HG03565 (cell line): ENCODE measurements around the gene MDGA2.
A peak's percentile ranks its signal among the peaks of the same experiment; 100 is the strongest.
"Not testable (repeated sequence)": the region's sequence is repeated elsewhere in the genome, so short reads cannot be mapped to it uniquely, and the experiment has no call there.

Experiments
- ATAC-seq: cut with Tn5 transposase; IDR thresholded peaks from one replicate; pipeline ENCODE4 v1.9.1; 2021; ENCODE audit warnings: mild to moderate bottlenecking, moderate library complexity; ENCODE audit not compliant: unreplicated experiment

Gene MDGA2

DNA sequence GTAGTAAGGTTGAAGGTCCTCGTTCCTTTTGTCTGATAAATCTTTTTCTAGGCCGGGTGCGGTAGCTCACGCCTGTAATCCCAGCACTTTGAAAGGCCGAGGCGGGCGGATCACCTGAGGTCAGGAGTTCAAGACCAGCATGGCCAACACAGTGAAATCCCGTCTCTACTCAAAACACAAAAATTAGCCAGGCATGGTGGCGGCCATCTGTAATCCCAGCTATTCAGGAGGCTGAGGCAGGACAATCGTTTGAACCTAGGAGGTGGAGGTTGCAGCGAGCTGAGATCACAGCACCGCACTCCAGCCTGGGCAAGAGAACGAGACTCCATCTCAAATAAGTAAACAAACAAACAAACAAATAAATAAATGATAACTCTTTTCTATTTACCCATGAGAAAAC lies 51.3 kb downstream of the MDGA2 start:
- ATAC-seq = not testable (repeated sequence)

DNA sequence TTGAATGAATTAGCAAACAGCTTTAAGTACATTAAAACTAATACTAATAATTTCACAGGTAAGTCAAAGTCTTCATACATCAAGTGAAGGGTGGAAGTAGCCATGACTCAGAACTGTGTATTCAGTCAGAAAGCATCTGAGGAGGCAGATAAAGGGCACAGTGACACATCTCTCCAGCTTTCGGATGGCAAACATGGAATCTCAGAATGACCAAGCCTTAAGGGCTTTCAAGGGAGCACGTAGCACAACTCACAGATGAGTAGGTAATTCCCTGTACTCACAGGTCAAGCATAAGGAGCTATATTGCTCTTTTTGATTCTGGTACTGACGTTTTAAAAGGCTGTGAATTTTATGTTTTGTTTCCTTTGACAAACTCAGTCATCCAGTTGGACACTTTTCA lies 56.0 kb downstream of the MDGA2 start:
- ATAC-seq = no peak

DNA sequence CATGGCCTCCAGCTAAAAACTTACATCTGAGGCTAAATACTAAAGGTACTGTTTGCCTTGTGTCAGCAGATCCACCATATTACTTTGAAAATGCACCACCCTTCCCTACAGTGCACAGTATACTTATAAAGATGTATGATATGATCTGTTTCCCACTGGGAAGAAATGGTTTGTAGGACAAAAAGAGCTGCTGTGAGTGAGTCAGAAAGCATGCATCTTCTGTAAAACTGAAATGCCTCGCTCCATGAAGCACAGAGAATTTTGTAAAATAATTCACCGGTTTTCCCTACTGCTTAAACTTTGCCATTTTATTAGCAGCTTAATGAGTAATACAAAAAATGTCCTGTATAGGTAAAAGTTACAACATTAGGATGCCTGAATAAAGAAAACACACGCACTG lies 68.8 kb downstream of the MDGA2 start:
- ATAC-seq = no peak

DNA sequence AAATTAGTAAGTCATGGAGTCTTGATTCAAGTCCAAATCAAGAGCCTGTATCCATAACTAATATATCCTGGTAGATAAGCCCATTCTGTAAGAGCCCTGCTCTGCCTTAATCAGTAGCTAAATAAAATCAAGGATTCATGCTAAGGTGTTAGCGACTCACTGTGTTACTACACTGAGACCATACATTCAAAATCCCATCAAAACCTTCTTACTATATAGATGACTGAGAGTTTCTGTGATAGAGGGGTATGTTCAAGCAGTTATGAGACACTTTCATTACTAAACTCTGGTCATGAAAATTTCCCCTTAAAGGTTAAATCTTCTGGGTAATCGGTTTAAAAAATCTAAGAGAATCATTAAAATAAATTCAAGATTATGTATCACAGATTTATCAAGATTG lies 78.5 kb downstream of the MDGA2 start:
- no peak for ATAC-seq

DNA sequence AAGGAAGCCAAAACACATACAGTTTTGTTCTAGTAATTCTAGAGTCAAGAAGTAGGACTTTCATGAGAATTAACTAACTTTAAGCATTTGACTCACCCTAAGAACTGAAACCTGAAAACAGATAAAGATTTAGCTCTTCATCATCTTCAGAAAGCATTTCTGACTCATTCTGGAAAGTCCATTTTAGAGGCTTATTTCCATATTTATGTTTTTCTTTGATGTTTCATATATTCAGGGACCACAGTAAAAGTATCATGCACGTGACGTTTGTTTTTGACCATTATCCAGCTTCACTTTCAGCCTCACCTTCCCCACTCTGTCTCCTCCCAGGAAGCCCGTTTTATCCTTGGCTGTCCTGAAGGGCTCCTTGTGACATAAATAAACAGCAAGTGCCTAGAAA lies 79.2 kb downstream of the MDGA2 start:
- peak; percentile 89 for ATAC-seq

DNA sequence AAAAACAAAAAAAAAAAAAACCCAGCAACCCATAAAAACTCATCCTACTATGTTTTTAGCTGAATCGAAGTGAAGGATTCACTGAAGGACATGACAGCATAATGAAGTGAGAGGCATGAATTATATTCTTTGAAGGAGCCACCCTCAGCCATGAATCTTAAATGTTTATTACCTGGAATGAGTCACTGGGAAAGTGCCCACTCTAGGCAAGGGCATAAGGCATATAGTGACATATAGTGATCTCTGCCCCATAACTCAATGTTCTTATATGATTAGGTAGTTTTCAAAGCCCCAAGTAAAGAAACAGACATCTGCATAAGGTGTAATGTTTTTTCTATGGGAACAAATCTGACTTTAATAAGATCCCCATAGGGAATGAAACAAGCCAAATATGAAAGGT lies 79.9 kb downstream of the MDGA2 start:
- ATAC-seq = no peak

DNA sequence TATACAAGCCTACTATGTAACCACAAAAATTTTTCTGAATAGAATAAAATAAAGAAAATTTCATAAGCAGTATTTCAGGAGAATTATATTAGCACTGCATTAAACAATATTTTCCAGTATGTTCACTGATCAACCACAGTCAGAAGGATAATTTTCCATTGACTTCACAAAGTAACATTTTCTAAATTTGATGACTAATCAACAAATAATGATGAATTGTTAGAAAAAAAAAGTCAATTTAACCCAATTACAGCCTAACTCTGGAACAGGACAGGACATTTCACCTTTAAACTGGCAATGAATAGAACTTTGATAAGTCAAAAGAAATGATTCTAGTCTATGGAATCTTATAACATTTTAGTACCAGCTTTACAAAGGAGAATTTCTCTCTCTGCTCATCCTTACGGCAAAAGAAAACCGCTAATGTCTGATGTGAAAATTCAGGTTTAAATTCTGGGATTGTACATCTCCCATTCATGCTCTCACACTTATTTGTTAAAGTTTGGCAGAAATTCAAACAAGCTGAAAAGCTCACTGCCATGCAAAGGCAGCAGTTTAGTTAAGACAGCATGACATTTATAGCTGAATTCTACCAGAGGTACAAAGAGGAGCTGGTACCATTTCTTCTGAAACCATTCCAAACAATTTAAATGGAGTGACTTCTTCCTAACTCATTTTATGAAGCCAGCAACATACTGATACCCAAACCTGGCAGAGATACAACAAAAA lies 84.5 kb downstream of the MDGA2 start:
- no peak for ATAC-seq

DNA sequence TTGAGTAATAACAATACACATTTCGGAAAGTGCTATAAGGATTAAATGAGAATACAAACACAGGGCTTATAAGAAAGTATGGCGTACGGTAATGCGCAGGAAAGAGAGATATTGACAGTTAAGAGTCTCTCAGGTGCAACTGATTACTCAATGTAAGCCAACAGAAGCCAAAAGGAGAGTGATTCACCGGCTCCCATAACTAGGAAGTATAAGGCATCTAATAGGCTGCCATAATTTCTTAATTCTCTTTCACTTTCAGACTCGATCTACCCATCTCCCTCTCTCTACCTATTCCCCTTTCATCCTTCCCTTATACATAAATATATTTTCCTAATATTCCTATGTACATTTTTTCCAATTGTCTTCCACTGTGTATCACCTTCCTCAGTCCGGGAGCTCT lies 90.0 kb downstream of the MDGA2 start:
- no peak for ATAC-seq

DNA sequence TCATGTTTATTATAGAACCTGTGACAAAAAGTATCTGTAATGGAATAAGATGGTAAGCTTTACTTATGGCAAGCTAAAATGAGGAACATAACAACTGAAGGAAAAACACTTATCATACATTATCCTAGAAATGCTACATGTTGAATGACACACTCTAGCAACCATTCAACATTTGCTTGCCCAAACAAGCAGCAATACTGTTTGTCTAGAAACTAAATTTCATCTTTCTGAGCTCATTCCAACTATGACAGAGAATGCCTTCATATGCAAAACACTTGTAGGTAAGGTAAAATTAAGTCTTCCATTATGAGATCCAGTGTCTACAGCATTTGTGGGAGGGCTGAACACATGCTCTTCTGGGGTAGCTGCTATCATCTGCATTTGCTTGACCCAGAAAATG lies 108.1 kb downstream of the MDGA2 start:
- ATAC-seq = no peak

DNA sequence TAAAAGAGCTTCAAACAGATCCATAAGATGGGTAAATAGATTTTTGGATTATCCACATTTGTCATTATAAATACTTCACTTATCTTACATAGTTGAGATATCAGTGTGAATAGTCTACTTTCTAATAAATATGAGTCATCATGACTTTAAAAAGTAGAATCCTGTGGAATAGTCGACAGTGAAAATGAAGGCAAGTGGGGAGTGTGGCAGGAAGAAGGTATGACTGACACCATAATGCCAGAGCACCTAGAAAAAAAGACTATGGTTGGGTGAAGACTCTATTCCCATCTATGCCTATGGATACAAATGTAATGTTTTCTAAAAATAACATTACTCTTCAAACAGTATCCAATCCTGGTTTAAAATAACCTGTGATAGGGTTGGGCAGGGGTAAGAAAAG lies 117.5 kb downstream of the MDGA2 start:
- no peak for ATAC-seq

DNA sequence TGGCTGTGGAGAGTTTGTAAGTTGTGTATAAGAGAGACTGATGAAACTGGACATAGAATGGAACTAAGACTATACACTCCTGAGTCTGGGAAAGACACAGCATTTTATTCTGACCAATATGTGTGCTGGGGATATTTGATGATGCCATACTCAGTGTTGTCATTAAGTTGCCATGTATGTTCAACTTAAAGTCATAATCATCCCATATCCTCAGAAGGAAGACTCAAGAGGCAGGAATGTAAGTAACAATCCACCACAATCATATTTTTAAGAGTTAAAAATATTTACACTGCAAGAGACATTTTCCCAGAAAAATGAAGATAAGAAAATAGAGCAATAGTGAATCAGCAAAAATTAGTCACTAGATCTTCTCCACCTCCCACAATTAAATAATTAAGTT lies 120.1 kb downstream of the MDGA2 start:
- no peak for ATAC-seq

DNA sequence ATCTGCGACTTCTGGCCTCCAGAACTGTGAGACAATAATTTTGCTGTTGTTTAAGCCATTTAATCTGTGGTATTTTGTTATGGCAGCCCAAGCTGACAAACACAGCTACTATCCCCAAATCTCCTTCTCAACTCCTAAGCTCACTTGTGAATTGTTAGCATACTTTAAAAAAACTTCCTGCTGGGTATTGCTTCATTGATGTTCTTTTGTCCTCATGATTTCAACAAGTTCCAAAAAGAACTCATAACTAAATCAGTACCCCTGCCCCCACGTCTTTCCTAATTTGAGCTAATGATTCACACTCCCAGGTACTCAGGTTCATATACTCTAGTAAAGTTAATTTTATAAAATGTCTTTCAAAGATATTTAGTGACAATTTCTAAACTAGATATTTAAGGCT lies 125.5 kb downstream of the MDGA2 start:
- no peak for ATAC-seq

DNA sequence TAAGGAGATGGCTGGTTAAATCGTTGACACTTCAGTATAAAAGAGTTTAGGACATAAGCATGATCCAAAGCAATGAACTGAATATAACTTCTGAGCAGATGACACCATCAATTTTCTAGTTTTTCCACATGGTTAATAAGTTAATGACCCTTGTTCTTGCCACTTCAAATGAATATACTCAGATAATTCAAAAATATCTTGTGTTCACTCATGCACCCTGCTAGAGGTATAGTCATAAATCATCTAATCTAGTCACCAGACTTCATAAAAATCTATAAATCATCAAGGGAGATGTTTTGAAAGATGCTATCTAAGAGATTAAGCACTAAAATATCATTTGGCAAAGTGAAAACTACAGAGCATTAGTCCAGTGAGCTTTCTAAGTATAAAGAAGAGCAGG lies 131.9 kb downstream of the MDGA2 start:
- ATAC-seq = no peak

DNA sequence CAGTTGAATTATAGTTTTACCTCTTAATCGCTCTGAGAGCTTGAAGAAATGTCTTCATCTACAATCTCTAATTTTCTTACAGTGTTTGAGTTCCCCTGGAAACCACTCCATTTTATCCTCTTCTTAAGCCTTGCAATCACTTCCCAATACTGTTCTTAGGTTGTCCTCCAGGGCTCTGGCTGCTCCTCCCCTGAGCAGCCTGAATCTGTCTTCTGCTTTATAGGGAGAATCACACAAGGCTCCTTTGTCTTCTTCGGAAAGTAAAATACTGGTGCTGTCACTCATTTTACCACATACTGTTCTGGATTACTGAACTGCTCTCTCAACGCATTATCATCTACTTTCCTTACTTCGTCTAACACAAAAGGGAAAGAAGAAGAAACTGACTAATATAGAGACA lies 133.7 kb downstream of the MDGA2 start:
- ATAC-seq = no peak

DNA sequence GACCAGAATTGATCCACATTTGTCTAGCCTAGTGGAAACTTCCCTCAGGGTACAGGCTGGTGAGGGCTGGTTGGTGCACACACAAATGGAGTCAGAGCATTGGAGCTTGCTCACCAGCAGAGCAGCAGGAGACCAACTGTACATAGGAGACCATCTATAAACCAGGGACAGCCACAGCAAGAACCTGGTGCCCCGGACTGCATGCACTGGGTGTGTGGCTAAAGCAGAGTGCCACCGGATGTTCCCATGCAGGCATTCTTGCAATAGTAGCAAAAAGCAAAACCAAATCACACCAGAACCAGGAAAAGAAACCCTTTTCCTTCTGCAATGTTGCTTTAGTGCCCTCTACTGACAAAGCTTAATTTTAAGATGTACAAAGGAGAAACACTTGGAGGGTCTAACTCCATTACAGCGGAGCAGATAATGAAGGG lies 136.4 kb downstream of the MDGA2 start:
- ATAC-seq = no peak

DNA sequence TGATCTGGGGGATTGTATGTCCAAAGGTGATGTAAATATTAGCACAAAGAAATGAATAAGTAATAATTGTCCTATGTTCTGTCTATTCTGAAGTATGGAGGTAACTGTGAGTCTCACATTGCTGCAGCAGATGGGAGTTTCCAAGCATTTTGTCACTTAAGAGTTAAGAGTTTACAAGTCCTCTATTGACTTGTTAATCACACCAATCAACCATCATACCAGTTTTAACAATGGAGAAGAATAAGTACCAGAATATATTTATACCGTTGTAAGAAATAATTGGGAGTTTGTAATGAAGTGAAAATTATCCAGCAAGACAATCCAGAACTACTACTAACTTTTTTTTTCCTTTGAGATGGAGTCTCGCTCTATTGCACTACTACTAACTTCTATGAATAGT lies 139.1 kb downstream of the MDGA2 start:
- no peak for ATAC-seq

DNA sequence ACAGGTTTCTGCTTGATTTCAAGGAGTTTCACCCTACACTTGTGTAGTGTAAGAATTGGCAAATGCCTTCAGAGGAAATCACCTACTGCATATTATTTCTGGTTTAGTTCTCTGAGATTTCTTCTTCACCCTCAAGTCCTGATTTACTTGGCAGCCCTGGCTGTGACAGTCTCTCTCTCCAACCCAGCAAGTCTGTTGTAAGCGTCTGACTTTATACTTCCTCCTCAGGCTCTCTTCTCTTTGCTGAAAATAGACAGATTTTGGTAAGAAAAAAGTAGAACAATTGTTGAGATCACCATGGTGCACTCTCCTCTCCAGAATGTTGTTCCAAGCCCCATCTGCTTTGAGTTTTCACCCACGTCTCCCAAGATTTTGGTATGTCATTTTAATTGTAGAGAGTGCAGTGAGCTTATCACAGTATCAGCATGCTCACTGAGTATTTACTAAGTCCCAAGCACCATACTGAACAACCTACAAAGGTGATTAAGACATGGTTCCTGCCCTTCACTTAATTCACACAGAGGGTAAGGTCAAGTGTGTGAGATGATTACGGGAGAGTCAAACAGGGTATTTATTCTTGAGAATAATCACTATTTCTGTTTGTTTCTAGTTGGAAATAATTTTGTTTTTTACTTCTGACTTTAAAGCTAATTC lies 148.7 kb downstream of the MDGA2 start:
- no peak for ATAC-seq

DNA sequence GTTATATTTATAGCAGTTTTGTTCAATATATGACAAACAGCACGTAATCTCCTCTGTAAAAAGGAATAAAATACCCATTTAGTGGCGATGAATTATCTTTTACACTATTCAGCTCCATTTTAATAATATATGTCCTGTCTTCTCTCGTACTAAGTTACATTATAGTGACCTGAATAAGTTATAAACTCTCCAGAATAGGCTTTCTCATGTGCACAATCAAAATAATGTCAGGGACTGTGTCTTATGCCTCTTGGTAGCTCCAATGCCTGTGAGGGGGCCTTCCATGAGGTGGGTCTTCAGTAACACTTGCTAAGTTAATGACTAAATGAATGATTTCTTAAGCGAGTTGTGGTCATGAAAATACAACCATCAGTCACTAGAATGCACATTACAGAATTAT lies 150.9 kb downstream of the MDGA2 start:
- ATAC-seq = no peak

DNA sequence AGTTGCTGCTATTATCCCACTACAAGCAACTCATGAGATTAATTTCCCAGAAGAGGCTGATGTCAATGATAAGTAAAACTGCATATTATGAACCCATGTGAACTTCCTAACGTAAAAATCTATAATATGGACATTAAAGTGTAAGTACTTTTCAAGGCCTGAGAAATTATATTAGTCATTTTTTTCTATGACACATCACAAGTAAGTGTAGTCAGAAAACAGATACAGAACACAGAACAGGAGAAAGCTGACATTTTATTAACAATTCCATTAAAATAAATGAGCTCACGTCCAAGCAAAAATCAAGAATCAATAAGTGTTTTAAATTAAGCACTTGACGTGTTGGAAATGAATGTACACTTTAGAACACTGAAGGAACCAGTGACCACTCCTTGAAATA lies 155.0 kb downstream of the MDGA2 start:
- ATAC-seq = no peak

DNA sequence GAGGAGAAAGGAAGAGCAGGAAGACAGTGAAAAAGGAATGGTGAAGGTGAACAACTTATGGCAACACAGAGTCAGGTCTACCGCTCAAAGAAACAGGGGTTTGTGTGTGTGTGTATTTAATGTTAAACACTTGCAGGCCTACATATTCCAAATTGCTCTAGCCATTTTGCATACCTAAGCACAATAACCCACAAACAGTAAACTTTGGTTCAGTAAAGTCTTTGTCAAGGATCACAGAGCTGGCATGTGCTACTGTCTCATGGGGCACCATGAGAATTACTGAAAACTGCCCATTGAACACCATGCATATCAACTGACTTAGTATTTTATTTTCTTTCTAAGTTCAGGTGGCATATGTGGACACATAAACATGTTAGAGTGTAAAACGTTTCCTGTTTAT lies 163.6 kb downstream of the MDGA2 start:
- no peak for ATAC-seq

DNA sequence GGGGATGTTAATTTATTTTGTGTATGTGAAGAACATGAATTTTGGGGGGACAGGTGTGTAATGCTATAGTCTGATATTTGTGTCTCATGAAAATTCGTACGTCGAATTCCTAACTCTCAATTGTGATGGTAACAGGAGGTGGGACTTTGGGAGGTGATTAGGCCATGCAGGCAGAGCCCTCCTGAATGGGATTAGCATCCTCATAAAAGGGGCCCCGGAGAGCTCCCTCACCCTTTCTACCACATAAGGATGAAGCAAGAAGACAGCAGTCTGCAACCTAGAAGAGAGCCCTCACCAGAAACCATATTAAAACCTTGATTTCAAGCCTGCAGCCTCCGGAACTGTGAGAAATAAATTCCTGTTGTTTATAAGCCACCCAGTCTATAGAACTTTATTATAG lies 165.4 kb downstream of the MDGA2 start:
- no peak for ATAC-seq

DNA sequence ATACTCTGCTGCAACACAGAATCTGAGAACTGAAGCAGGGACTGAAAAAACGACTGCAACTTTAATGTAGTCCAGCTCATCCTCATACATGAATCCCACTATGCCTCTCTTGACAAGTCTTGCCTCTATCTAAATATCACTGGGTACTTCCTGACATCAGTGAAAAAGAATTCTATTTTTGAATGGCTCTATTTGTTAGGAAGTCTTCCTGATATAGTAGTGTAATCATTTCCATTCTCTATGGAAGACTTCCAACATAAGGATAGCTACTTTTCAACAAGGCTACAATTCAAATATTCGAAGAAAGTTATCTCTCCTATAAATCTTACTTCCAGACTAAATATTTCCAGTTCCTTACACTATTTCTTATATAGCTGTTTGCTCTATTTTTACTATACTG lies 167.5 kb downstream of the MDGA2 start:
- ATAC-seq = no peak

DNA sequence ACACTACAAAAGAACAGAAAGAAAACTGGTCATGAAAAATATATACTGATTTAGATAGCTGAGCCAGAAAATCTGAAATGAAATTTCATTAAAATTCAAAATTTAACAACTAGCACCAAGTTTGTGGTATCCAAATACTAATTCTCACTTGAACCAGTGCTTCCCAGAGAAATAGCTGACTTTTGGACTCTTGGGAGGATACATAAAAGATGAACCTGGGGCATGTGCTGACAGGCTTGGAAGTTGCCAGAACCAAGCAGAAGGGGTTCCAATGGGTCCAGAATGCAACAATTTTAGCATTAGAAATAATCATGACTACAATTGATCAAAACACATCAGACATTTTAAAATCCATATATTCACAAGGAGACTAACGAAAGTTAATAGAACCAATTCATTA lies 175.0 kb downstream of the MDGA2 start:
- ATAC-seq = no peak
